ENCODE measurements around the gene ATRN. TPM values are rescaled to one million over a fixed set of nuclear protein-coding genes. Genes with fewer than 3 reads are reported as not detected.

The ATRN gene
- total RNA-seq, 1 experiment from 2014 or later, result 19.9 TPM

DNA sequence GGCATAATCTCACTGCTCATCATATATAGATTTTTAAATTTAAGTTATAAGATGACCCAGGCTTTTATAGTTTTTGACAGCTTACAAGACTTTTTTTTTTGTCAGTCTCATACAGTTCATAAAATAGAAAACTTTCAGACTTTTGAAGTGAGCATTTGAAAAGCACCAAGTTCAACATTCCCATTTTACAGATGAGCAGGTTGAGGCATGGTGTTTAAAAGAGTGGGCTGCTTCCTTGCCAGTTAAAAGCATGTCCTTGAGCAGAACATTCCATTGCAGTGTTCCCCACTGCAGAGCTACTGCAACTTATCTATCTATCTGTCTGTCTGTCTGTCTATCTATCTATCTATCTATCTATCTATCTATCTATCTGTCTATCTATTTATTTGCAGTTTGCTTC is 105.5 kb downstream of the ATRN start (continued):
- TF ChIP-seq JAZF1 (CRISPR knock-in tag; IDR thresholded peaks at IDR 0.05), result no peak
- no peak for TF ChIP-seq ARID4B (CRISPR knock-in tag; IDR thresholded peaks at IDR 0.05; ENCODE audit: borderline replicate concordance)
- TF ChIP-seq EMX1 (CRISPR knock-in tag; IDR thresholded peaks at IDR 0.05), result no peak
- TF ChIP-seq ZNF138 (CRISPR knock-in tag; conservative IDR thresholded peaks at IDR 0.05), result no peak
- TF ChIP-seq ZSCAN18 (CRISPR knock-in tag; IDR thresholded peaks at IDR 0.05), result no peak
- no peak for TF ChIP-seq CREM (CRISPR knock-in tag; IDR thresholded peaks at IDR 0.05)

GRCh38 chr20:3577366-3577765 is 106.5 kb downstream of the ATRN start:
- no peaks in the 10 kb centered on the region for H3K9me3 Mint-ChIP-seq
- peaks cover 6% of the 10 kb centered on the region for H3K4me1 Mint-ChIP-seq
- POLR2A ChIA-PET, result no interaction called here
- no peaks in the 10 kb centered on the region for H3K27me3 Mint-ChIP-seq (ENCODE audit: low read depth)
- CTCF ChIA-PET, result interaction anchor here (1.0 to 1.6 kb wide), 2 partner anchors 14 to 83 kb away, joined by 3 read pairs; no protein-coding TSS in a partner anchor
- no peak overlapping the region for H3K27ac Mint-ChIP-seq
- no peak overlapping the region for H3K4me3 Mint-ChIP-seq
- no peak for TF ChIP-seq PRRX2 (CRISPR knock-in tag; IDR thresholded peaks at IDR 0.05)
- no peak for TF ChIP-seq ZNF138 (CRISPR knock-in tag; conservative IDR thresholded peaks at IDR 0.05)
- TF ChIP-seq, protein P1, sequence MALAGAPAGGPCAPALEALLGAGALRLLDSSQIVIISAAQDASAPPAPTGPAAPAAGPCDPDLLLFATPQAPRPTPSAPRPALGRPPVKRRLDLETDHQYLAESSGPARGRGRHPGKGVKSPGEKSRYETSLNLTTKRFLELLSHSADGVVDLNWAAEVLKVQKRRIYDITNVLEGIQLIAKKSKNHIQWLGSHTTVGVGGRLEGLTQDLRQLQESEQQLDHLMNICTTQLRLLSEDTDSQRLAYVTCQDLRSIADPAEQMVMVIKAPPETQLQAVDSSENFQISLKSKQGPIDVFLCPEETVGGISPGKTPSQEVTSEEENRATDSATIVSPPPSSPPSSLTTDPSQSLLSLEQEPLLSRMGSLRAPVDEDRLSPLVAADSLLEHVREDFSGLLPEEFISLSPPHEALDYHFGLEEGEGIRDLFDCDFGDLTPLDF (CRISPR knock-in tag; IDR thresholded peaks at IDR 0.05), result no peak
- TF ChIP-seq ETV6 (CRISPR knock-in tag; IDR thresholded peaks at IDR 0.05), result no peak
- no peak for TF ChIP-seq TP53 (CRISPR knock-in tag; IDR thresholded peaks at IDR 0.05)
- TF ChIP-seq ZMAT4 (CRISPR knock-in tag; IDR thresholded peaks at IDR 0.05), result no peak
- TF ChIP-seq, protein P2, sequence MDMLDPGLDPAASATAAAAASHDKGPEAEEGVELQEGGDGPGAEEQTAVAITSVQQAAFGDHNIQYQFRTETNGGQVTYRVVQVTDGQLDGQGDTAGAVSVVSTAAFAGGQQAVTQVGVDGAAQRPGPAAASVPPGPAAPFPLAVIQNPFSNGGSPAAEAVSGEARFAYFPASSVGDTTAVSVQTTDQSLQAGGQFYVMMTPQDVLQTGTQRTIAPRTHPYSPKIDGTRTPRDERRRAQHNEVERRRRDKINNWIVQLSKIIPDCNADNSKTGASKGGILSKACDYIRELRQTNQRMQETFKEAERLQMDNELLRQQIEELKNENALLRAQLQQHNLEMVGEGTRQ (CRISPR knock-in tag; IDR thresholded peaks at IDR 0.05), result no peak
- no peak for TF ChIP-seq MYBL2 (CRISPR knock-in tag; IDR thresholded peaks at IDR 0.05)
- no peak for TF ChIP-seq CREB1 (CRISPR knock-in tag; IDR thresholded peaks at IDR 0.05)
- no peak for TF ChIP-seq FOXP4 (CRISPR knock-in tag; IDR thresholded peaks at IDR 0.05)
- TF ChIP-seq HMGA2 (CRISPR knock-in tag; IDR thresholded peaks at IDR 0.05), result no peak
- ATAC-seq (no peak), DNase-seq (ENCODE audit: low spot score) (no peak)
- H3K36me3 Mint-ChIP-seq, result peaks cover under 1% of the 10 kb centered on the region; the same call in 1 of the 2 replicates
